ENCODE results near the gene SLC13A1.

SLC13A1 gene

DNA sequence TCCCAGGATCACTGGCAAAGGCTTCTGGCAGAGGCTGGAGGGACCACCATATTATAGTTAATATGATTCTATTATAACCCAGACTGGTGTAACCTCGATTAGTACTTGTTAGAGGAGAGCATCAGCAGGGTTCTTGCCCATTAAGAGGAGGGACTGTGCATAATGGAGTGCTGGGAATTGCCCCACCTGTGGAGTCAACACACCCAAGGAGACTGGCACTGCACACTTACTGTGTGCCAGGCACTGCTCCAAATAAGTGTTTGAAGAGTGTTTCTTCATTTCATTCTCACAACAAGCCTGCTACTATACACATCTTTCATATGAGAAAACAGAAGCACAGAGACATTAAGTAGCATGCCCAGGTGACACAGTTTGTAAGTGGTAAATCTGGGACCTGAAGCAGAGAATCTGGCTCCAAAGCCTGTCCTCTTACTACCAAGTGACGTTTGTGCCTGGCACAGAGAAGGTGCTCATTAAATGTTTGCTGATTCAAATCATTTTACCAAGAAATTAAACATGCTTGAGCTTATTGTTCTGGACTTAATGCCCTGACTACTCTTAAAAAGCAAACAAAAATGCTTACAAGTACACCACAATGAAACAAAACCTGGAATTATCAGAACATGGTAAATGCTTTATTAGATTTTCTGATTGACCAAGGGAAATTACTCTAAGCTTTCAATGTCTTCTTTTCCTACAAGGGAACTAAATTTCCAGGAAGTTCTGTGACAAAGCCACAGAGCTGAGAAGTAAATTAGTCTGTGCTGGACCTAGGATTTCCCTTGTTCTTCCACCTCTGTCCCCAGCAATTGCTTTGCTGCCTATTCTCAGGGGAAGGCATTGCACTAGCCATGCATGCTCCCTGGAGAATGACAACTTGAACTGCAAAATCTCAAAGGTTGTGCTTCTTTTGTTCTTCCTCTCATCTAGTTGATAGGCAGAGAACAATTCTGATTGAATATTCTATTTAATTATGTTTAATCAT lies 809 bp downstream of the SLC13A1 start:
- CTCF ChIA-PET = no interaction called here
- DNase-seq (ENCODE audit: low read depth, low spot score) = no peak
- H3K4me3 ChIP-seq (ENCODE audit: low read depth, low read length) = no peak overlapping the region
- TF ChIP-seq, protein P1, sequence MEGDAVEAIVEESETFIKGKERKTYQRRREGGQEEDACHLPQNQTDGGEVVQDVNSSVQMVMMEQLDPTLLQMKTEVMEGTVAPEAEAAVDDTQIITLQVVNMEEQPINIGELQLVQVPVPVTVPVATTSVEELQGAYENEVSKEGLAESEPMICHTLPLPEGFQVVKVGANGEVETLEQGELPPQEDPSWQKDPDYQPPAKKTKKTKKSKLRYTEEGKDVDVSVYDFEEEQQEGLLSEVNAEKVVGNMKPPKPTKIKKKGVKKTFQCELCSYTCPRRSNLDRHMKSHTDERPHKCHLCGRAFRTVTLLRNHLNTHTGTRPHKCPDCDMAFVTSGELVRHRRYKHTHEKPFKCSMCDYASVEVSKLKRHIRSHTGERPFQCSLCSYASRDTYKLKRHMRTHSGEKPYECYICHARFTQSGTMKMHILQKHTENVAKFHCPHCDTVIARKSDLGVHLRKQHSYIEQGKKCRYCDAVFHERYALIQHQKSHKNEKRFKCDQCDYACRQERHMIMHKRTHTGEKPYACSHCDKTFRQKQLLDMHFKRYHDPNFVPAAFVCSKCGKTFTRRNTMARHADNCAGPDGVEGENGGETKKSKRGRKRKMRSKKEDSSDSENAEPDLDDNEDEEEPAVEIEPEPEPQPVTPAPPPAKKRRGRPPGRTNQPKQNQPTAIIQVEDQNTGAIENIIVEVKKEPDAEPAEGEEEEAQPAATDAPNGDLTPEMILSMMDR (IDR thresholded peaks at IDR 0.05; ENCODE audit: insufficient read depth, low read length, missing control alignments) = no peak
- POLR2A ChIA-PET = no interaction called here

DNA sequence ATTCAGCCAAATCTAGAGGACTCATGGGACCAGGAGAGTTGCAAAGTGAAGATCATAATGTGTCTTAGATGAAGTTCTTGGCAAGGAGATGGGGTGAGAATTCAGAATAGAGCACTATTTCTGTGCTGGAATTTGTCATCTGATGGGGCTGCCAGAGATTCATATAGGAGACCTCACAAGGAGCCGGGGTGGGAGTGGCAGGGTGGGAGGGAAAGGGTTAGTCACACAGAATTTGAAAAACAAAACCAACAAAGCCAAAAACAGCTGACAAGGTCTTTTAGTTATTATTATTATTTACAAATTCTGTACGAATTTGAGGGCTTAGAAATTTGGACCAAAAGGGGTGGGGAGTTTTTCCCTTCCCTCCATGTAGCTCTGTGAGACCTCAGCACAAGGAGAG lies 1.7 kb downstream of the SLC13A1 start:
- TF ChIP-seq, protein P1 (IDR thresholded peaks at IDR 0.05; ENCODE audit: insufficient read depth, low read length, missing control alignments) = no peak
- CTCF ChIA-PET = no interaction called here
- POLR2A ChIA-PET = no interaction called here
- no peak for DNase-seq (ENCODE audit: low read depth, low spot score)
- no peak overlapping the region for H3K4me3 ChIP-seq (ENCODE audit: low read depth, low read length)

DNA sequence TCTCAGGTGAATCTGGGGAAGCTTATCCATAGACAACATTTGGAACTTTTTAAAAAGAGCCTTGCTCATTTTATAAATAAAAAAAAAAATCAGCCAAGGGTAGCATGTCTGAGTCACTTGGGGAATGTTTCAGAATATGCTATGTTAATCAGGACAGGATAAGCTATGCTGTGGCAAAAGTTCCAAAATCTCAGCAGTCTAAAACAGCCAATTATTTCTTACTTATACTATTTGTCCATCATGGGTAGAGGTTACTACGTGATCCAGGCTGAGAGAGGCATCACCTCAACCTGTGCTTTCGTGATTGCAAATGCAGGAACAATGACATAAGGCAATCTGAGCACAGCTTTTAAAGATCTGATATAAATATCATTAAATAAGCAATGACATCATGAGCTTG lies 6.5 kb downstream of the SLC13A1 start:
- TF ChIP-seq, protein P1 (IDR thresholded peaks at IDR 0.05; ENCODE audit: insufficient read depth, low read length, missing control alignments) = no peak
- POLR2A ChIA-PET = no interaction called here
- no peak overlapping the region for H3K4me3 ChIP-seq (ENCODE audit: low read depth, low read length)
- CTCF ChIA-PET = no interaction called here
- no peak for DNase-seq (ENCODE audit: low read depth, low spot score)

DNA sequence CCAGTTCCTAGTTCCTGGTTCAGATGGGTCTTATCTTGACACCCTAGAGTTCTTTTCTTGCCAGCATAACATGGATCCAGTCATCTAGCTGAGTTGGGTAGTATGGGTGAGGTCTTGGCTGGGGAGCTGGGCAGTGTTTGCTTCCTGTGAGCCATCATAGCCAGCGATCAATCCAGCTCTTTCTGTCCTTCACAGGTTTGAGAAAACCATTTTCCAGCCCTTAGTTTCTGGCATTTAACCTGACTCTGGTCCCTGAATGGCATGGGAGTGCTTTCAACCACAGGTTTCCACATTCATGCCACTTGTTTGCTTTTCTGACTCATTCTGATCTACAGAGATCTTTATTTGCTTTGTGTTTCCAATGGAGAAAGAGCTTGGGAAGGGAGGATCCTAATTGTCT lies 8.6 kb downstream of the SLC13A1 start:
- TF ChIP-seq, protein P1 (IDR thresholded peaks at IDR 0.05; ENCODE audit: insufficient read depth, low read length, missing control alignments) = no peak
- no peak for DNase-seq (ENCODE audit: low read depth, low spot score)
- POLR2A ChIA-PET = no interaction called here
- H3K4me3 ChIP-seq (ENCODE audit: low read depth, low read length) = no peak overlapping the region
- CTCF ChIA-PET = no interaction called here

DNA sequence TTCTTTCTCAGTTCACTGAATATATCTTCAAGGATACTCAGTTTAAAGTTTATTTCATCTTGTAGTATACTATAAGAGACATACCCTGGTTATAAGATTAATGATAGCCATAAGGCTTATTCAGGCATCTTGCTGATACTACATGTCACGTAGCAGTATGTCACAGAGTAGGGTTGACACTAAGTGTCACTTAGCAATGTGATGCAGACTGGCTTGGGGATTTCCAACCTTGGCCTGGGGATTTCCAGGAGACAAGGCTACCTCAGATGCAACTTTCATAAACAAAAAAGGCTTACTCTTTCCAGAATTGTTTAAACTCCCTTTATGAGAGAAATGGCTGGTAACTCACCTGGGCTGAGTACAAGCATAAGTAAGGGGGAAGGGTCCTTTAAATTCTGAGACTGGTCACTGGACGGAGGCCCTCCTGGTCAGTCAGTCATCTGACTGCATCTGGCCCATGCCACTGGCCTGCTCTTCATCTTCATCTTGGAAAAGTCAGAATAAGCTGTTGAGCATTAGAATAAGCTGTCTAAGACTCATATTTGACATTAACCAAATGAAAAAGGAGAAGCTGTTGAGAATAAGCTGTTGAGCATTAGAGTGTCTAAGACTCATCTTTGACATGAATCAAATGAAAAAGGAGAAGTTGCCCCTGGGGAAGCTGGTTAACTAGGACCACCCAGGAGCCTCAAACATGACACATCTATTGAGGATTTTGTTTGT lies 9.5 kb downstream of the SLC13A1 start:
- H3K4me3 ChIP-seq (ENCODE audit: low read depth, low read length) = no peak overlapping the region
- CTCF ChIA-PET = no interaction called here
- TF ChIP-seq, protein P1 (IDR thresholded peaks at IDR 0.05; ENCODE audit: insufficient read depth, low read length, missing control alignments) = no peak
- DNase-seq (ENCODE audit: low read depth, low spot score) = no peak
- POLR2A ChIA-PET = no interaction called here

DNA sequence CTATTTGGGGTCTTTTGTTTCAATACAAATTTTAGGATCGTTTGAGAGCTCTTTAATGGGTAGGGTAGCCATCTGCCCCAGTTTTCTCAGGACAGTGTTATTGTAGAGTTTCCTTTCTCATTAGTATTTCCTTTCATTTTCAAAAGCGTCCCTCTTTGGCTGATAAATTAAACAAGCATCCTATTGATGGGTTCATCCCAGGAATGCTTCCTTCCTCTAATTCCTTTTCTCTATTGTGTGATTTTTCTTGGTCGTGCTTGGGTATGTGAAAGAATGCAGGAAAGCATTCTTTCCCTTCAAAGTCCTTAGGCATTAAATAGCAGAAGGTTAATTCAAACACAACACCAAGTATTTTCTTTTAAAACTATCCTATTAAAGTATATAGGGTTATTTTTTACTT lies 14.0 kb downstream of the SLC13A1 start:
- H3K4me3 ChIP-seq (ENCODE audit: low read depth, low read length) = no peak overlapping the region
- ChIA-PET POLR2A (no interaction called here), CTCF (no interaction called here)
- DNase-seq (ENCODE audit: low read depth, low spot score) = no peak
- TF ChIP-seq, protein P1 (IDR thresholded peaks at IDR 0.05; ENCODE audit: insufficient read depth, low read length, missing control alignments) = no peak
